Fibroblast of villous mesenchyme (primary cell): ENCODE results near the gene FCHO2. TPM values are rescaled to one million over a fixed set of nuclear protein-coding genes. Genes with fewer than 3 reads are reported as not detected.
A peak's percentile ranks its signal among the peaks of the same experiment; 100 is the strongest.

ENCODE experiments used
- DNase-seq: peaks from one replicate; pipeline ENCODE4 v3.0.0-alpha.2; 2010; ENCODE audit warnings: low read depth
- H3K4me3 ChIP-seq: 2 replicates; pipeline ENCODE4 v1.5.1; 2011; ENCODE audit warnings: low read depth, mild to moderate bottlenecking, low read length
- CTCF ChIP-seq: IDR thresholded peaks from 2 replicates; pipeline ENCODE4 v1.5.1; 2012; ENCODE audit warnings: low read depth, mild to moderate bottlenecking, low read length; ENCODE audit not compliant: insufficient read depth
- total RNA-seq: library from RNA; depleted of rRNA; stranded (reverse); fragments of >200 nt; gene quantifications from 2 replicates; pipeline ENCODE4 v1.2.3, GENCODE V29; 2012

FCHO2 gene
- total RNA-seq, 1 donor, result 16.8 TPM

DNA sequence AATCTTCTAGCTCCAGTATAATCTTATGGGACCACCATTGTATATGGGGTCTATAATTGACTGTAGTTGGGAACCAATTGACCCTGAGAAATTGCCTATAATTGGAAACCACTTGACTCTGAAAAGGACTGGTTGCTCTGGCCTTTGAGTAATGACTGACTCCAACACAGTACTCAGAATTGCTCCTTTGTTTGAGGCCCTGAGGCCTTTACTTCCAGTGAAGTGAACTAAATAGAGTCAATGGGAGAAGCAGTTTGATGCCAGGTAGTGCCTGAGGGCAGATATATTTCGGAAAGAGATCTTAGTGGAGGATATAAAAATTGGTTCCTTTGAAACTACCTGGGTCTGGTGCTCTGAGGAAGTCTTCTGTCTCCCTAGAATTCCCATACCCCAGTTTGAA lies 148.5 kb downstream of the FCHO2 start:
- no peak overlapping the region for H3K4me3 ChIP-seq
- no peak for TF ChIP-seq CTCF
- DNase-seq, result no peak

DNA sequence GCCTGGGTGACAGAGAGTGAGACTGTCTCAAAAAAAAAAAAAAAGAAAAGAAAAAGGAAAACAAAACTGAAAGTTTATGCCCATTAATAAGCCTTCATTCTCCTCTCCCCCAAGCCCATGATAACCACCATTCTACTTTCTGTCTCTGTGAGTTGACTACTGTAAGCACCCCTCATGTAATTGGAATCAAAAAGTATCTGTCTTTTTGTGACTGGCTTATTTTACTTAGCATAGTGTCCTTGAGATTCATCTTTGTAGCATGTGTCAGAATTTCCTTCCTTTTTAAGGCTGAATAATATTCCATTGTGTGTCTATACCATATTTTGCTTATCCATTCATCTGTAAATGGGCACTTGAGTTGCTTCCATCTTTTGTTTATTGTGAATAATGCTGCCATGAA lies 150.5 kb downstream of the FCHO2 start:
- H3K4me3 ChIP-seq, result no peak overlapping the region
- TF ChIP-seq CTCF, result no peak
- no peak for DNase-seq

- no peak overlapping the region for H3K4me3 ChIP-seq
- TF ChIP-seq CTCF, result no peak
- peak; percentile 21 for DNase-seq
Measured at GRCh38 chr5:73110190-73110589, 154.3 kb downstream of the FCHO2 start.

DNA sequence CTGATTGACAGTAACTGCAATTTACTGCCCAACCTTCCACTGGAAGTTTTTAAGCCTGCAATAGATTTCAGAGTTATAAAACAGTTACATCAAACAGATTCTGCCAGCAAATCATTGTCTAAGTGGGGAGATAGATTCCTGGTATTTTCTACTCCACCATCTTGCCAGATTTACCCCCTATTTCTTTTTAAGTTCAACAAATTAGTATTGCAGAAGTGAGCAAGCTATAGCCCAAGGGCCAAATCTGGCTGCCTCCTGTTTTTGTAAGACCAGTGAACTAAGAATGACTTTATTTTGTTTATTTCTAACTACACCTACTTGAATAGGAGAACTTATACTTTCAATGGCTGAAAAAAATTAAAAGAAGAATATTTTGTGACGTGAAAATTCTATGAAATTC lies 155.7 kb downstream of the FCHO2 start:
- H3K4me3 ChIP-seq, result no peak overlapping the region
- DNase-seq, result peak; percentile 31
- TF ChIP-seq CTCF, result no peak

DNA sequence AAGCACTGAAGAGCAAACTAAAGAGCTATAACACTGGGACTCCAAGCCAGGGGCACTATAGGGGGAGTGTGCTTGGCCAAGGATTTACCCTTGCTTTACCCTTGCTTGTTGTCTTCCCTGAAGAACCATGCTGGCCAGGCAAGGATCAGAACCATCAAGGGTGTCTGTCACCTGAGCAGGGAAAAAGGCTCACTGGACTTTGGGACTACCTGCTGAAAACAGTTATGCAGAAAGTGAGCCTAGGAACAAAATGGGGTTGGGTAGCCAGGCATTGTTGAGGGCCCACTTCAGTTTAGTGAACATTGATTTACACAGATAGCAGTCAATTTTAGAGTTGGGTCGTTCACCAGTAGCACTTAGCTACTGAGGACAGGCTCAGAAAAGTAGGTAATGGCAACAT lies 156.5 kb downstream of the FCHO2 start:
- H3K4me3 ChIP-seq, result no peak overlapping the region
- DNase-seq, result no peak
- no peak for TF ChIP-seq CTCF

DNA sequence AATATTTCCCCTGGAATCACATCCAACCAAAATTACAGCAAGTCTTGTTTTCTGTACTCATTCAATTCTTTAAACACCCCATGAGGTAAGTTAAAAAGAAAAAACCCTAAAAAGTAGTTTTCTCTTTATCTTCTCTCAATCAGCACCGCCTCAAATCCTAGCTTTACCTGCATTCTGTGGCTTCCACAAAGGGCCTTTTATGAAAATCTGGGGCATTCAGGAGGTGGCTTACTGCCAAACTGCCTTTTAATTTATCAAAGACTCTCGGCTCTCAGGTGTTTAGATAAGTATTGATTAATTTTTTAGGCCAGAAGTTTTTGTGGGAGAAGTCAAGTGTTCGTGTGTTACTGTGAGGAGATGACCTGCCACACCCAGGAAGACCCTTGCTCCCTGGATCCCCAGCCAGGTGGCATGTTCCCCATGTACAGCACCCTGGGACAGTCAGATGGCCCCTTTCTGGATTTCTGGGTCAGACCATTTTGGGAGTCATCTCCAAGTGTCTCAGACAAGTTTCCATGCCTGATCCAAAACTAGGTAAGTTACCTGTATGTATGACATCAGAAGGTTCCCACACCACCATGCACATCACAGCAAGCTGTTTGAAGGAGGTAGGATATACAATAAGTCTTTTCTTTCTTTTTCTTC lies 158.3 kb downstream of the FCHO2 start:
- no peak overlapping the region for H3K4me3 ChIP-seq
- no peak for TF ChIP-seq CTCF
- DNase-seq, result no peak
